ENCODE data around the gene STARD7.

Gene STARD7

DNA sequence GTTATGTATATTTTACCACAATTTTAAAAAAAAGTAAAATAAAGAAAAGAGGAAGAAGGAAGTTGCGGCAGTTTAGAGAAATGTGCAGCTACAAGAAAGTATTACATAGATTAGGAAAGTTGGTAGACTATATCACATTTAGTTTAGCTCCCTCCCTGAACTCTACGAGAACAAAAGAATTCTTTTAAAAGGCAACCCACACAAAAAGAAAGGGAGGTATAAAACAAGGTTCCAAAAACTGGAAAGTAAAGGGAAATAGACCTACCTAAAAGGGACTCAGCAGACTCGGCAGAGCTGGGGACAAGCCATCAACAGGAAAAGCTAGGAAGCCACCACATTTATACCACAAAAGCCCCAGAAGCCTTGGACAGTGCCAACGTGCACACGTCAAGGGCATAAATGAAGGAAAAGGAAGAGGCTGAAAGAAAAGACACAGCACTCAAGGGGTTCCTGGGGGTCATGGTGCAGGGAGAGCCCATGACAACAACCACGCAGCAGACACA is 48.0 kb upstream of the STARD7 start:
- POLR2A ChIA-PET, result interaction anchor here (0.6 to 1.1 kb wide), 2 partner anchors 20 to 232 kb away, joined by 4 read pairs; no protein-coding TSS in a partner anchor
- CTCF ChIA-PET, result interaction anchor here (0.6 kb wide), 1 partner anchor 107 kb away, joined by 4 read pairs; no protein-coding TSS in a partner anchor
- H3K27ac ChIP-seq (ENCODE audit: extremely low read depth, low read depth, low read length), result no peak overlapping the region

DNA sequence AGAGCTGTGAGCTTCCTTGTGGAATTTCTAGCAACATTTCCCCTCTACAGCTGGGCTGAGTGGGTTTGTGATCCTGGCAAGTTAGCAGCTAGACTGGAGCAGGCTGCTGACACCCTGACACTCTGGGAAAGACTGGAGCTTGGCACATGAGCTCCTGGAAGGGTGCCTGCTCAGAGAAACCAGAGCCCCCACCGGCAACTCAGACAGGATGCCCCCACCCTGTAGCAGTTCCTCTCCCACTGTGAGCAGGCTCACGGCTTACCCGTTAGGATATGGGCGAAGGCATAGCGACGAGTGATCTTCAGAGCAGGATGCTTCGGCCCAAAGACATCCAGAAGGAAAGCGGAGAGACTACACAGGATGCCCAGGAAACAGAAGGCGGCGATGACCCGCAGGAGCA is 45.9 kb upstream of the STARD7 start:
- Histone ChIP-seq H3K27ac (ENCODE audit: extremely low read depth, low read depth, low read length) (no peak overlapping the region), H3K9me3 (ENCODE audit: control insufficient read depth, insufficient read depth, low read depth, low read length) (no peaks in the 10 kb centered on the region), H3K36me3 (ENCODE audit: control insufficient read depth in 2 of 2, insufficient read depth in 1 of 2, low read length in 2 of 2) (peaks cover 13 to 67% of the 10 kb centered on the region in 2 experiments; a peak in 2 of 3 replicates), H3K4me3 (ENCODE audit: low read depth, low read length) (no peak overlapping the region), H3K4me1 (ENCODE audit: control insufficient read depth, insufficient read depth, low read length) (peaks cover under 1% of the 10 kb centered on the region; the same call in 1 of the 2 replicates)
- ChIA-PET POLR2A (interaction anchor here (1.2 kb wide), 2 partner anchors 11 to 46 kb away, joined by 4 to 6 read pairs; partner anchors contain the start of genes CIAO1, STARD7 and TMEM127), CTCF (interaction anchor here (1.4 kb wide), 1 partner anchor 116 kb away, joined by 4 read pairs; the partner anchor contains the start of gene ASTL)
- TF ChIP-seq RBAK (tag by site-specific recombination; IDR thresholded peaks at IDR 0.05) (no peak), ZNF777 (tag by site-specific recombination; IDR thresholded peaks at IDR 0.05; ENCODE audit: borderline replicate concordance) (no peak), ZNF768 (tag by site-specific recombination; IDR thresholded peaks at IDR 0.05) (no peak), REPIN1 (tag by site-specific recombination; IDR thresholded peaks at IDR 0.05; ENCODE audit: low read depth) (no peak), ZNF155 (tag by site-specific recombination; IDR thresholded peaks at IDR 0.05) (no peak), ZNF132 (tag by site-specific recombination; IDR thresholded peaks at IDR 0.05; ENCODE audit: borderline replicate concordance) (no peak)
- TF ChIP-seq, protein P1, sequence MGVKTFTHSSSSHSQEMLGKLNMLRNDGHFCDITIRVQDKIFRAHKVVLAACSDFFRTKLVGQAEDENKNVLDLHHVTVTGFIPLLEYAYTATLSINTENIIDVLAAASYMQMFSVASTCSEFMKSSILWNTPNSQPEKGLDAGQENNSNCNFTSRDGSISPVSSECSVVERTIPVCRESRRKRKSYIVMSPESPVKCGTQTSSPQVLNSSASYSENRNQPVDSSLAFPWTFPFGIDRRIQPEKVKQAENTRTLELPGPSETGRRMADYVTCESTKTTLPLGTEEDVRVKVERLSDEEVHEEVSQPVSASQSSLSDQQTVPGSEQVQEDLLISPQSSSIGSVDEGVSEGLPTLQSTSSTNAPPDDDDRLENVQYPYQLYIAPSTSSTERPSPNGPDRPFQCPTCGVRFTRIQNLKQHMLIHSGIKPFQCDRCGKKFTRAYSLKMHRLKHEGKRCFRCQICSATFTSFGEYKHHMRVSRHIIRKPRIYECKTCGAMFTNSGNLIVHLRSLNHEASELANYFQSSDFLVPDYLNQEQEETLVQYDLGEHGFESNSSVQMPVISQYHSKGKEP (tag by site-specific recombination; IDR thresholded peaks at IDR 0.05), result no peak
- TF ChIP-seq, protein P2, sequence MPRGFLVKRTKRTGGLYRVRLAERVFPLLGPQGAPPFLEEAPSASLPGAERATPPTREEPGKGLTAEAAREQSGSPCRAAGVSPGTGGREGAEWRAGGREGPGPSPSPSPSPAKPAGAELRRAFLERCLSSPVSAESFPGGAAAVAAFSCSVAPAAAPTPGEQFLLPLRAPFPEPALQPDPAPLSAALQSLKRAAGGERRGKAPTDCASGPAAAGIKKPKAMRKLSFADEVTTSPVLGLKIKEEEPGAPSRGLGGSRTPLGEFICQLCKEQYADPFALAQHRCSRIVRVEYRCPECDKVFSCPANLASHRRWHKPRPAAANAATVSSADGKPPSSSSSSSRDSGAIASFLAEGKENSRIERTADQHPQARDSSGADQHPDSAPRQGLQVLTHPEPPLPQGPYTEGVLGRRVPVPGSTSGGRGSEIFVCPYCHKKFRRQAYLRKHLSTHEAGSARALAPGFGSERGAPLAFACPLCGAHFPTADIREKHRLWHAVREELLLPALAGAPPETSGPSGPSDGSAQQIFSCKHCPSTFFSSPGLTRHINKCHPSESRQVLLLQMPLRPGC (tag by site-specific recombination; IDR thresholded peaks at IDR 0.05), result no peak
- TF ChIP-seq, protein P3, sequence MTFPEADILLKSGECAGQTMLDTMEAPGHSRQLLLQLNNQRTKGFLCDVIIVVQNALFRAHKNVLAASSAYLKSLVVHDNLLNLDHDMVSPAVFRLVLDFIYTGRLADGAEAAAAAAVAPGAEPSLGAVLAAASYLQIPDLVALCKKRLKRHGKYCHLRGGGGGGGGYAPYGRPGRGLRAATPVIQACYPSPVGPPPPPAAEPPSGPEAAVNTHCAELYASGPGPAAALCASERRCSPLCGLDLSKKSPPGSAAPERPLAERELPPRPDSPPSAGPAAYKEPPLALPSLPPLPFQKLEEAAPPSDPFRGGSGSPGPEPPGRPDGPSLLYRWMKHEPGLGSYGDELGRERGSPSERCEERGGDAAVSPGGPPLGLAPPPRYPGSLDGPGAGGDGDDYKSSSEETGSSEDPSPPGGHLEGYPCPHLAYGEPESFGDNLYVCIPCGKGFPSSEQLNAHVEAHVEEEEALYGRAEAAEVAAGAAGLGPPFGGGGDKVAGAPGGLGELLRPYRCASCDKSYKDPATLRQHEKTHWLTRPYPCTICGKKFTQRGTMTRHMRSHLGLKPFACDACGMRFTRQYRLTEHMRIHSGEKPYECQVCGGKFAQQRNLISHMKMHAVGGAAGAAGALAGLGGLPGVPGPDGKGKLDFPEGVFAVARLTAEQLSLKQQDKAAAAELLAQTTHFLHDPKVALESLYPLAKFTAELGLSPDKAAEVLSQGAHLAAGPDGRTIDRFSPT (tag by site-specific recombination; IDR thresholded peaks at IDR 0.05), result no peak
- TF ChIP-seq, protein P4, sequence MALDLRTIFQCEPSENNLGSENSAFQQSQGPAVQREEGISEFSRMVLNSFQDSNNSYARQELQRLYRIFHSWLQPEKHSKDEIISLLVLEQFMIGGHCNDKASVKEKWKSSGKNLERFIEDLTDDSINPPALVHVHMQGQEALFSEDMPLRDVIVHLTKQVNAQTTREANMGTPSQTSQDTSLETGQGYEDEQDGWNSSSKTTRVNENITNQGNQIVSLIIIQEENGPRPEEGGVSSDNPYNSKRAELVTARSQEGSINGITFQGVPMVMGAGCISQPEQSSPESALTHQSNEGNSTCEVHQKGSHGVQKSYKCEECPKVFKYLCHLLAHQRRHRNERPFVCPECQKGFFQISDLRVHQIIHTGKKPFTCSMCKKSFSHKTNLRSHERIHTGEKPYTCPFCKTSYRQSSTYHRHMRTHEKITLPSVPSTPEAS (tag by site-specific recombination; IDR thresholded peaks at IDR 0.05), result no peak
- TF ChIP-seq, protein P5, sequence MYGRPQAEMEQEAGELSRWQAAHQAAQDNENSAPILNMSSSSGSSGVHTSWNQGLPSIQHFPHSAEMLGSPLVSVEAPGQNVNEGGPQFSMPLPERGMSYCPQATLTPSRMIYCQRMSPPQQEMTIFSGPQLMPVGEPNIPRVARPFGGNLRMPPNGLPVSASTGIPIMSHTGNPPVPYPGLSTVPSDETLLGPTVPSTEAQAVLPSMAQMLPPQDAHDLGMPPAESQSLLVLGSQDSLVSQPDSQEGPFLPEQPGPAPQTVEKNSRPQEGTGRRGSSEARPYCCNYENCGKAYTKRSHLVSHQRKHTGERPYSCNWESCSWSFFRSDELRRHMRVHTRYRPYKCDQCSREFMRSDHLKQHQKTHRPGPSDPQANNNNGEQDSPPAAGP (tag by site-specific recombination; IDR thresholded peaks at IDR 0.05), result no peak
- TF ChIP-seq, protein P6, sequence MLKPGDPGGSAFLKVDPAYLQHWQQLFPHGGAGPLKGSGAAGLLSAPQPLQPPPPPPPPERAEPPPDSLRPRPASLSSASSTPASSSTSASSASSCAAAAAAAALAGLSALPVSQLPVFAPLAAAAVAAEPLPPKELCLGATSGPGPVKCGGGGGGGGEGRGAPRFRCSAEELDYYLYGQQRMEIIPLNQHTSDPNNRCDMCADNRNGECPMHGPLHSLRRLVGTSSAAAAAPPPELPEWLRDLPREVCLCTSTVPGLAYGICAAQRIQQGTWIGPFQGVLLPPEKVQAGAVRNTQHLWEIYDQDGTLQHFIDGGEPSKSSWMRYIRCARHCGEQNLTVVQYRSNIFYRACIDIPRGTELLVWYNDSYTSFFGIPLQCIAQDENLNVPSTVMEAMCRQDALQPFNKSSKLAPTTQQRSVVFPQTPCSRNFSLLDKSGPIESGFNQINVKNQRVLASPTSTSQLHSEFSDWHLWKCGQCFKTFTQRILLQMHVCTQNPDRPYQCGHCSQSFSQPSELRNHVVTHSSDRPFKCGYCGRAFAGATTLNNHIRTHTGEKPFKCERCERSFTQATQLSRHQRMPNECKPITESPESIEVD (tag by site-specific recombination; IDR thresholded peaks at IDR 0.05), result no peak
- TF ChIP-seq, protein P7, sequence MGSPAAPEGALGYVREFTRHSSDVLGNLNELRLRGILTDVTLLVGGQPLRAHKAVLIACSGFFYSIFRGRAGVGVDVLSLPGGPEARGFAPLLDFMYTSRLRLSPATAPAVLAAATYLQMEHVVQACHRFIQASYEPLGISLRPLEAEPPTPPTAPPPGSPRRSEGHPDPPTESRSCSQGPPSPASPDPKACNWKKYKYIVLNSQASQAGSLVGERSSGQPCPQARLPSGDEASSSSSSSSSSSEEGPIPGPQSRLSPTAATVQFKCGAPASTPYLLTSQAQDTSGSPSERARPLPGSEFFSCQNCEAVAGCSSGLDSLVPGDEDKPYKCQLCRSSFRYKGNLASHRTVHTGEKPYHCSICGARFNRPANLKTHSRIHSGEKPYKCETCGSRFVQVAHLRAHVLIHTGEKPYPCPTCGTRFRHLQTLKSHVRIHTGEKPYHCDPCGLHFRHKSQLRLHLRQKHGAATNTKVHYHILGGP (tag by site-specific recombination; IDR thresholded peaks at IDR 0.05), result no peak

More for the DNA sequence above, 48.0 kb upstream of the STARD7 start:
- no peaks in the 10 kb centered on the region for H3K9me3 ChIP-seq (ENCODE audit: control insufficient read depth, insufficient read depth, low read depth, low read length)
- no peak overlapping the region for H3K4me3 ChIP-seq (ENCODE audit: low read depth, low read length)
- peaks cover 9 to 71% of the 10 kb centered on the region in 2 experiments; a peak in 2 of 3 replicates for H3K36me3 ChIP-seq (ENCODE audit: control insufficient read depth in 2 of 2, insufficient read depth in 1 of 2, low read length in 2 of 2)
- H3K4me1 ChIP-seq (ENCODE audit: control insufficient read depth, insufficient read depth, low read length), result peaks cover 14% of the 10 kb centered on the region
- TF ChIP-seq ZFP41 (tag by site-specific recombination; IDR thresholded peaks at IDR 0.05; ENCODE audit: borderline replicate concordance) (no peak), ZFHX2 (tag by site-specific recombination; conservative IDR thresholded peaks at IDR 0.05) (no peak), IKZF3 (tag by site-specific recombination; IDR thresholded peaks at IDR 0.05) (no peak), ZNF23 (tag by site-specific recombination; IDR thresholded peaks at IDR 0.05; ENCODE audit: borderline replicate concordance) (no peak), ZBTB20 (tag by site-specific recombination; IDR thresholded peaks at IDR 0.05) (no peak), ZNF214 (tag by site-specific recombination; IDR thresholded peaks at IDR 0.05; ENCODE audit: borderline replicate concordance) (no peak), WT1 (tag by site-specific recombination; IDR thresholded peaks at IDR 0.05) (no peak), ZNF561 (tag by site-specific recombination; IDR thresholded peaks at IDR 0.05; ENCODE audit: borderline replicate concordance) (no peak), ZNF791 (tag by site-specific recombination; IDR thresholded peaks at IDR 0.05) (no peak)
- TF ChIP-seq, protein P8, sequence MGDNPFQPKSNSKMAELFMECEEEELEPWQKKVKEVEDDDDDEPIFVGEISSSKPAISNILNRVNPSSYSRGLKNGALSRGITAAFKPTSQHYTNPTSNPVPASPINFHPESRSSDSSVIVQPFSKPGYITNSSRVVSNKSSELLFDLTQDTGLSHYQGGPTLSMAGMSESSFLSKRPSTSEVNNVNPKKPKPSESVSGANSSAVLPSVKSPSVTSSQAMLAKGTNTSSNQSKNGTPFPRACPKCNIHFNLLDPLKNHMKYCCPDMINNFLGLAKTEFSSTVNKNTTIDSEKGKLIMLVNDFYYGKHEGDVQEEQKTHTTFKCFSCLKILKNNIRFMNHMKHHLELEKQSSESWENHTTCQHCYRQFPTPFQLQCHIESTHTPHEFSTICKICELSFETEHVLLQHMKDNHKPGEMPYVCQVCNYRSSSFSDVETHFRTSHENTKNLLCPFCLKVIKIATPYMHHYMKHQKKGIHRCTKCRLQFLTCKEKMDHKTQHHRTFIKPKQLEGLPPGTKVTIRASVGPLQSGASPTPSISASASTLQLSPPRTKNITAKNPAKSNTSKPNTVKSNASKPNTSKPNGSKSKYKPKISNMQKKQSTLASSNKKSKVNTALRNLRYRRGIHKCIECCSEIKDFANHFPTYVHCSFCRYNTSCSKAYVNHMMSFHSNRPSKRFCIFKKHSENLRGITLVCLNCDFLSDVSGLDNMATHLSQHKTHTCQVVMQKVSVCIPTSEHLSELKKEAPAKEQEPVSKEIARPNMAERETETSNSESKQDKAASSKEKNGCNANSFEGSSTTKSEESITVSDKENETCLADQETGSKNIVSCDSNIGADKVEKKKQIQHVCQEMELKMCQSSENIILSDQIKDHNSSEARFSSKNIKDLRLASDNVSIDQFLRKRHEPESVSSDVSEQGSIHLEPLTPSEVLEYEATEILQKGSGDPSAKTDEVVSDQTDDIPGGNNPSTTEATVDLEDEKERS (tag by site-specific recombination; IDR thresholded peaks at IDR 0.05), result no peak

Data from HEK293 (cell line).